Neural cell (in vitro differentiated cells): ENCODE results near the gene PEA15. TPM values are rescaled to one million over a fixed set of nuclear protein-coding genes. Genes with fewer than 3 reads are reported as not detected.
A peak's percentile ranks its signal among the peaks of the same experiment; 100 is the strongest.

Experiments
- H2AFZ ChIP-seq: fragments of 200-600, 300-800 bp; sonication (generic), shearing (Covaris generic); 2 replicates; pipeline ENCODE4 v1.6.0; 2014; ENCODE audit warnings: low read depth, mild to moderate bottlenecking, antibody characterized with exemption, low read length, moderate library complexity
- H3F3A ChIP-seq: fragments of 200-600 bp; shearing (Covaris generic); 2 replicates; pipeline ENCODE4 v1.6.1; 2016; ENCODE audit warnings: mild to moderate bottlenecking, moderate library complexity, mixed read lengths, antibody characterized with exemption, low read length; ENCODE audit not compliant: insufficient read depth, poor library complexity, severe bottlenecking
- H3K27ac ChIP-seq: fragments of 200-600, 300-800 bp; sonication (generic), shearing (Covaris generic); 2 replicates; pipeline ENCODE4 v1.5.1; 2014; ENCODE audit warnings: mild to moderate bottlenecking, low read length, moderate library complexity
- H3K27me3 ChIP-seq: fragments of 300-800, 200-600 bp; sonication (generic), shearing (Covaris generic); 2 replicates; pipeline ENCODE4 v1.6.0; 2014; ENCODE audit warnings: mild to moderate bottlenecking, low read depth, low read length, moderate library complexity; ENCODE audit not compliant: insufficient read depth
- H3K36me3 ChIP-seq: fragments of 300-800, 200-600 bp; sonication (generic), shearing (Covaris generic); 2 replicates; pipeline ENCODE4 v1.5.1; 2014; ENCODE audit warnings: mild to moderate bottlenecking, antibody characterized with exemption, low read length, moderate library complexity; ENCODE audit not compliant: insufficient read depth
- H3K4me2 ChIP-seq: fragments of 300-800, 200-600 bp; sonication (generic), shearing (Covaris generic); 2 replicates; pipeline ENCODE4 v1.6.0; 2014; ENCODE audit warnings: mild to moderate bottlenecking, low read length
- H3K4me3 ChIP-seq: fragments of 300-800, 200-600 bp; sonication (generic), shearing (Covaris generic); 2 replicates; pipeline ENCODE4 v1.5.1; 2014; ENCODE audit warnings: mild to moderate bottlenecking, low read length, moderate library complexity
- H3K79me2 ChIP-seq: fragments of 200-600 bp; shearing (Covaris generic); replicated peaks from 2 replicates; pipeline ENCODE4 v1.6.0; 2014; ENCODE audit warnings: mild to moderate bottlenecking, low read length, moderate library complexity; ENCODE audit not compliant: insufficient read depth
- H3K9ac ChIP-seq: fragments of 300-800, 200-600 bp; sonication (generic), shearing (Covaris generic); 2 replicates; pipeline ENCODE4 v1.6.1; 2016; ENCODE audit warnings: mild to moderate bottlenecking, low read length, mixed read lengths
- H3K9me2 ChIP-seq: fragments of 200-600 bp; shearing (Covaris generic); 2 replicates; pipeline ENCODE4 v1.6.1; 2016; ENCODE audit warnings: mild to moderate bottlenecking, low read length, mixed read lengths; ENCODE audit not compliant: insufficient read depth
- H3K9me3 ChIP-seq: fragments of 200-600, 300-800 bp; sonication (generic), shearing (Covaris generic); 2 replicates; pipeline ENCODE4 v1.6.1; 2016; ENCODE audit warnings: mild to moderate bottlenecking, mixed run types, low read length, moderate library complexity, mixed read lengths
- H4K20me1 ChIP-seq: fragments of 200-600 bp; shearing (Covaris generic); 2 replicates; pipeline ENCODE4 v1.6.1; 2016; ENCODE audit warnings: mild to moderate bottlenecking, mixed run types; ENCODE audit not compliant: insufficient read depth
- CTCF ChIP-seq: fragments of 450-650 bp; IDR thresholded peaks from 2 replicates; pipeline ENCODE4 v1.5.1; 2014; ENCODE audit warnings: antibody characterized with exemption, mild to moderate bottlenecking, moderate library complexity; ENCODE audit not compliant: poor library complexity, severe bottlenecking
- EP300 ChIP-seq: fragments of 450-650 bp; conservative IDR thresholded peaks from 2 replicates; pipeline ENCODE4 v1.6.1; 2014; ENCODE audit warnings: antibody characterized with exemption, mild to moderate bottlenecking, moderate library complexity; ENCODE audit not compliant: poor library complexity, severe bottlenecking
- EZH2 ChIP-seq: fragments of 200-600, 300-800 bp; shearing (Covaris generic), sonication (generic); IDR thresholded peaks from 2 replicates; pipeline ENCODE4 v1.6.1; 2014; ENCODE audit warnings: antibody characterized with exemption, low read length, borderline replicate concordance, mild to moderate bottlenecking; ENCODE audit not compliant: insufficient read depth, poor library complexity, severe bottlenecking
- MXI1 ChIP-seq: fragments of 450-650 bp; conservative IDR thresholded peaks from 2 replicates; pipeline ENCODE4 v1.6.1; 2014; ENCODE audit warnings: antibody characterized with exemption, mild to moderate bottlenecking; ENCODE audit not compliant: poor library complexity, severe bottlenecking
- POLR2AphosphoS5 ChIP-seq: IDR thresholded peaks from 2 replicates; pipeline ENCODE4 v1.6.1; 2012
- RAD21 ChIP-seq: fragments of 450-650 bp; conservative IDR thresholded peaks from 2 replicates; pipeline ENCODE4 v1.6.1; 2014; ENCODE audit warnings: antibody characterized with exemption, mild to moderate bottlenecking, moderate library complexity
- REST ChIP-seq: IDR thresholded peaks from 2 replicates; pipeline ENCODE4 v1.6.1; 2012; ENCODE audit warnings: borderline replicate concordance
- SMC3 ChIP-seq: fragments of 450-650 bp; conservative IDR thresholded peaks from 2 replicates; pipeline ENCODE4 v1.6.1; 2014; ENCODE audit warnings: antibody characterized with exemption, mild to moderate bottlenecking, moderate library complexity; ENCODE audit not compliant: poor library complexity
- TAF1 ChIP-seq: IDR thresholded peaks from 2 replicates; pipeline ENCODE4 v1.6.1; 2012; ENCODE audit warnings: low read depth
- polyA plus RNA-seq: library from polyadenylated mRNA; depleted of rRNA; stranded (reverse); fragments of >200 nt; gene quantifications from 2 replicates; pipeline ENCODE4 v1.2.3, GENCODE V29; 2014

Gene PEA15
- polyA plus RNA-seq, 1 donor from 2014 or later, result 46.4 TPM

GRCh38 chr1:160206036-160206389 is 829 bp downstream of the PEA15 start:
- H3K9me3 ChIP-seq, result no peaks in the 10 kb centered on the region
- peak overlapping the region; percentile 99 for H3K4me3 ChIP-seq
- H3K9ac ChIP-seq, result peak overlapping the region; percentile 96
- no peaks in the 10 kb centered on the region for H3K36me3 ChIP-seq
- H3K9me2 ChIP-seq, result no peaks in the 10 kb centered on the region
- H3K27me3 ChIP-seq, result no peaks in the 10 kb centered on the region
- peak overlapping the region; percentile 10 for H3K27ac ChIP-seq
- TF ChIP-seq EP300 (no peak), RAD21 (no peak)
- peaks cover 18% of the 10 kb centered on the region for H3K79me2 ChIP-seq
- peak overlapping the region; percentile 76 for H3K4me2 ChIP-seq
- no peak overlapping the region for H2AFZ ChIP-seq
- H3F3A ChIP-seq, result peaks cover 5% of the 10 kb centered on the region
- no peaks in the 10 kb centered on the region for H4K20me1 ChIP-seq

DNA sequence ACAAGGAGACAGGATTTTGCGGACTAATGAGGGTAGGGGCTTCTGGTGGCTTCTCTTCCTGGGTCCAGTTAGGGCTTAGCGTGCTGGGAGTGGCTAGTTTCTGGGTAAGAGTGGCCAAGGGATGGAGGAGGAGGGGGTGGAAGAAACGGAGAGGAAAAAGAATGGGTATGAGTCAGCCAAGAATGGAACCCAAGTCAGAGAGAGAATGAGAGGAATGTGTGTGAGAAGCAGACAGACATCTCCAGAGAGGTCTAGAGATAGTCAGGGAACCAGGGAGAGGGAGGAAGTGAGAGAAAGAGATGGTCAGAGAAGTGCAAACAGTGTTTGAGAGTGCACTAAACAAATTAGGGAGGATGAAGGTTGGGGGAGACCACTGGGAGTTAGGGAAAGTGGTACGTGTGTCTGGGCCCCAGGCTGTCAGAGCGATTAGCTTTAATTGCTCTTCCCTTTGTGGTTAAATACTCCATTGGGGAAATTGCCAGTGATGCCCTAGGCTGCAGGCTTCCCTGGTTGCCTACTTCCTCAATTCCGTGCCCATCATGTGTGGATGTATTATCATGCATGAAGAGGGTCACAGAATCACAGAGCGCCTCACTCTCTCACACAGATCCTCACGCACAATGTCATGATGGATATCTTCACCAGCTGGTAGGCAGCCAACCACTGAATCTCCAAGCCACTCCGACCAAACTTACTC is 1.4 kb downstream of the PEA15 start:
- Histone ChIP-seq H3K9ac (peak overlapping the region; percentile 96), H3K36me3 (no peaks in the 10 kb centered on the region), H3K4me3 (peak overlapping the region; percentile 99), H3K9me2 (no peaks in the 10 kb centered on the region), H3K79me2 (peaks cover 18% of the 10 kb centered on the region), H3K4me2 (peak overlapping the region; percentile 76), H2AFZ (no peak overlapping the region), H3K27me3 (no peaks in the 10 kb centered on the region), H3K9me3 (no peaks in the 10 kb centered on the region), H3K27ac (peak overlapping the region; percentile 10), H3F3A (peaks cover 5% of the 10 kb centered on the region), H4K20me1 (no peaks in the 10 kb centered on the region)
- TF ChIP-seq CTCF (no peak), RAD21 (no peak), SMC3 (no peak), EP300 (no peak), REST (no peak), POLR2AphosphoS5 (no peak), MXI1 (no peak), TAF1 (no peak), EZH2 (no peak)
